SU-DHL-6 (cell line): ENCODE results near the gene WSCD1.

Source experiments
- H2AFZ ChIP-seq: fragments of 200-600 bp; sonication (generic); 2 replicates; pipeline ENCODE4 v1.6.1; 2014; ENCODE audit warnings: low read depth, mild to moderate bottlenecking, moderate library complexity, mixed read lengths, antibody characterized with exemption, low read length; ENCODE audit not compliant: severe bottlenecking
- H3F3A ChIP-seq: fragments of 200-600 bp; shearing (Covaris generic); 2 replicates; pipeline ENCODE4 v1.6.0; 2016; ENCODE audit warnings: antibody characterized with exemption, mild to moderate bottlenecking; ENCODE audit not compliant: insufficient read depth
- H3K27ac ChIP-seq: fragments of 200-600 bp; sonication (generic); 2 replicates; pipeline ENCODE4 v1.5.1; 2016; ENCODE audit warnings: low read depth, mild to moderate bottlenecking, low read length, moderate library complexity, mixed read lengths
- H3K27me3 ChIP-seq: fragments of 200-600 bp; sonication (generic), shearing (Covaris generic); 2 replicates; pipeline ENCODE4 v1.6.0; 2014; ENCODE audit warnings: mild to moderate bottlenecking, low read length
- H3K36me3 ChIP-seq: fragments of 200-600 bp; sonication (generic); 2 replicates; pipeline ENCODE4 v1.6.1; 2014; ENCODE audit warnings: mild to moderate bottlenecking, low read length, mixed read lengths
- H3K4me2 ChIP-seq: fragments of 300-600, 200-600 bp; shearing (Covaris generic), sonication (generic); 2 replicates; pipeline ENCODE4 v1.6.0; 2014; ENCODE audit warnings: low read length, low read depth, mild to moderate bottlenecking; ENCODE audit not compliant: poor library complexity, severe bottlenecking
- H3K4me3 ChIP-seq: fragments of 200-600 bp; sonication (generic); 2 replicates; pipeline ENCODE4 v1.5.1; 2014; ENCODE audit warnings: antibody characterized with exemption, low read length, mild to moderate bottlenecking, mixed read lengths; ENCODE audit not compliant: insufficient read depth, poor library complexity, severe bottlenecking
- H3K79me2 ChIP-seq: fragments of 200-600 bp; sonication (generic); 2 replicates; pipeline ENCODE4 v1.6.1; 2014; ENCODE audit warnings: mild to moderate bottlenecking, low read length, moderate library complexity; ENCODE audit not compliant: insufficient read depth
- H3K9ac ChIP-seq: fragments of 200-600 bp; sonication (generic); 2 replicates; pipeline ENCODE4 v1.7.0; 2014; ENCODE audit warnings: mild to moderate bottlenecking, low read length
- H3K9me2 ChIP-seq: fragments of 200-600 bp; sonication (generic); replicated peaks from 2 replicates; pipeline ENCODE4 v1.6.1; 2014; ENCODE audit warnings: low read length; ENCODE audit not compliant: insufficient read depth
- H3K9me3 ChIP-seq: fragments of 200-600 bp; sonication (generic); 2 replicates; pipeline ENCODE4 v1.6.1; 2014; ENCODE audit warnings: low read length, mixed read lengths; ENCODE audit not compliant: insufficient read depth
- H4K20me1 ChIP-seq: fragments of 200-600 bp; sonication (generic); 2 replicates; pipeline ENCODE4 v1.6.1; 2014; ENCODE audit warnings: low read depth, mild to moderate bottlenecking, antibody characterized with exemption, low read length, moderate library complexity, mixed read lengths
- EZH2phosphoT487 ChIP-seq: fragments of 200-600 bp; sonication (generic), shearing (Covaris generic); conservative IDR thresholded peaks from 2 replicates; pipeline ENCODE4 v1.6.1; 2018; ENCODE audit warnings: mild to moderate bottlenecking, antibody characterized with exemption, low read length, moderate library complexity, mixed read lengths
- TF ChIP-seq, protein P1 (sequence below): fragments of 200-600 bp; sonication (generic); IDR thresholded peaks from one replicate; pipeline ENCODE4 v1.5.1; 2017; ENCODE audit warnings: antibody characterized with exemption, mild to moderate bottlenecking, low read length, moderate library complexity; ENCODE audit not compliant: insufficient read depth, poor library complexity, severe bottlenecking

Gene WSCD1

DNA sequence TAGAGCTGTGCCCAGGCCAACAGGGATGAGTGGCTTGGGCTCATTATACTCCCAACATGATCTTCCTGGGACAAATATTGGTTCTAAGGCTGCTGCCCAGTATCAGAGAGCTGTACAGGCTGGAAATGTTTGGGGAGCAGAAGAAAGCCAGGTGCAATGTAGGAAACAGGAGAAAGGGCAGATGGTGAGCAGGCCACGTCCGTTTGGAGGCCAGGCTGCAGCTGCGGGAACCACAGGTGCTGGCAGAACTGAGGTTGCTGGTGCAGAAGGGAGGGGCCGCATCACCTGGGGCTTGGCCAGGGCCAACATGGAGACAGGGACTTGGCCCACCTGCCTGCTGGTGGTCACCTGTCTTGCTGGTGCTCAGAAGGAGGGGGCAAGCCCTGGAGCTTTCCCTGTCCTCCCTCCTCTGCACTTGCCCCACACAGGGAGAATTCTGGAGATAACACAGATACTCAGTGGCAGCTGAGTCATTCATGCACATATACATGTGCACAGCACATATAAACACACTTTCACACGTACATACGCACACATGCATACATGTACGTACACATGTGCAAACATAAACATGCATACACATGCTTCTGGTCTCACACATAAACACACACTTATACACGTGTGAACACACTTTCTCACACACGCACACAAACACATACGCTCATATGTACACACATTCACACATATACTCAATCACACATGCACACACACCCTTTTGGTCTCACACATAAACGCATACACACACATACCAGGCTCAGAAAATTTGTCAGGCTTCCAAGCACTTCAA, 67.7 kb downstream of the WSCD1 start:
- Histone ChIP-seq H4K20me1 (no peaks in the 10 kb centered on the region), H3F3A (no peaks in the 10 kb centered on the region), H3K27me3 (no peaks in the 10 kb centered on the region), H3K27ac (no peak overlapping the region), H3K9me2 (no peaks in the 10 kb centered on the region), H3K4me3 (no peak overlapping the region), H2AFZ (no peak overlapping the region), H3K79me2 (no peaks in the 10 kb centered on the region), H3K36me3 (no peaks in the 10 kb centered on the region), H3K9me3 (no peaks in the 10 kb centered on the region), H3K4me2 (no peak overlapping the region), H3K9ac (no peak overlapping the region)
- no peak for TF ChIP-seq EZH2phosphoT487
- TF ChIP-seq, protein P1, sequence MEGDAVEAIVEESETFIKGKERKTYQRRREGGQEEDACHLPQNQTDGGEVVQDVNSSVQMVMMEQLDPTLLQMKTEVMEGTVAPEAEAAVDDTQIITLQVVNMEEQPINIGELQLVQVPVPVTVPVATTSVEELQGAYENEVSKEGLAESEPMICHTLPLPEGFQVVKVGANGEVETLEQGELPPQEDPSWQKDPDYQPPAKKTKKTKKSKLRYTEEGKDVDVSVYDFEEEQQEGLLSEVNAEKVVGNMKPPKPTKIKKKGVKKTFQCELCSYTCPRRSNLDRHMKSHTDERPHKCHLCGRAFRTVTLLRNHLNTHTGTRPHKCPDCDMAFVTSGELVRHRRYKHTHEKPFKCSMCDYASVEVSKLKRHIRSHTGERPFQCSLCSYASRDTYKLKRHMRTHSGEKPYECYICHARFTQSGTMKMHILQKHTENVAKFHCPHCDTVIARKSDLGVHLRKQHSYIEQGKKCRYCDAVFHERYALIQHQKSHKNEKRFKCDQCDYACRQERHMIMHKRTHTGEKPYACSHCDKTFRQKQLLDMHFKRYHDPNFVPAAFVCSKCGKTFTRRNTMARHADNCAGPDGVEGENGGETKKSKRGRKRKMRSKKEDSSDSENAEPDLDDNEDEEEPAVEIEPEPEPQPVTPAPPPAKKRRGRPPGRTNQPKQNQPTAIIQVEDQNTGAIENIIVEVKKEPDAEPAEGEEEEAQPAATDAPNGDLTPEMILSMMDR = no peak

DNA sequence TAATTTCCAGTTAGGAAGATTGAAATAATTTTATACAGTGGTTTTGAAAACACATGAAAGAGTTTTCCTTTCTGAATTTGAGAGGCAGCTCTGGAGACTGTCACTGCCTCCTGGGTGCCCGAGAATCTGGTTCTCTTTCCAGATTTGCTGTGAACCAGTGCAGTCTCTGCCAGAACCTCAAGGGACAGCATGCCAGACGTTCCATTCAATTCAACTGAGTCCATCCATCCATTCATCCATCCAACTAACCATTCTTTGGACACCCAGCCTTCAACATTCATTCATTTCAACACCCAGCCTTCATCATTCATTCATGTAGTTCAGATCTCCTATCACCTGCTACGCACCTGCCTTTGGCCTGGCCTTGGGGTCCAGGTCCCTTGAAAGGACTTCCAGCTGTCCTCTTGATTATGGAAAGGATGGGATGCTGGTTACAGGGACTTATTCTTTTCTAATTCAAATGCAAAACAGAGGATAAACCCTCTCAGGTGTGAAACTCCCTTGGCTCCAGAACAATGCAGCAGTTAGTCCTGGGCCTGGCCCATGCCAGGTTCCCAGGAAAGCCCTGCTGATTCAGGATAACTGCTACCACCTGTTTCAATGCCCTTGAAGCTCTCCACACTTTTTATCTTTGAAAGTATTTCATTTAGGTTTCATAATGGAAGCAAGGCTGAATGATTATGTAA, 68.7 kb downstream of the WSCD1 start:
- Histone ChIP-seq H3K9me3 (no peaks in the 10 kb centered on the region), H3K36me3 (no peaks in the 10 kb centered on the region), H3K27me3 (no peaks in the 10 kb centered on the region), H3K79me2 (no peaks in the 10 kb centered on the region), H3K27ac (no peak overlapping the region), H3K9ac (no peak overlapping the region), H2AFZ (no peak overlapping the region), H4K20me1 (no peaks in the 10 kb centered on the region), H3K9me2 (no peaks in the 10 kb centered on the region), H3K4me3 (no peak overlapping the region), H3K4me2 (no peak overlapping the region), H3F3A (no peaks in the 10 kb centered on the region)
- TF ChIP-seq, protein P1 = no peak
- TF ChIP-seq EZH2phosphoT487 = no peak

DNA sequence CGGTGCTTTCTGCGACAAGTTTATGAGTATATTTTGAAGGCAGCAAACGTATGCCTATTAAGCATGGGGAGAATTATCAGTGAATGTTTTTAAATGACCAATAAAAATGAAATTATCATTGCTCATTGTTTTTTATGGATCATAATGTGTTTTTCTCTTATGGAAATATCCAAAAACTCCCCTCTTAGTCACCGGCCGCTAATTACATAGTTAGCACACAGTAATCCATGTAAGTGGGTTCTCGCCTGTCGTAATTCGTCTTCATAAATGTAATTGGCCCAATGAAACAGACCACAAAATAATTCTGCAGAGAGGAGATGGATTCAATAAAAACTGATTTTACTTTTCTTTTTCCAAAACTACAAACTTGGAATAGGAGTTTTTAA, 69.3 kb downstream of the WSCD1 start:
- H4K20me1 ChIP-seq = no peaks in the 10 kb centered on the region
- H3K27ac ChIP-seq = no peak overlapping the region
- H3K4me3 ChIP-seq = no peak overlapping the region
- H3K27me3 ChIP-seq = no peaks in the 10 kb centered on the region
- H2AFZ ChIP-seq = no peak overlapping the region
- H3K9me3 ChIP-seq = no peaks in the 10 kb centered on the region
- no peaks in the 10 kb centered on the region for H3K9me2 ChIP-seq
- no peak overlapping the region for H3K9ac ChIP-seq
- H3K79me2 ChIP-seq = no peaks in the 10 kb centered on the region
- no peaks in the 10 kb centered on the region for H3F3A ChIP-seq
- no peak overlapping the region for H3K4me2 ChIP-seq
- no peaks in the 10 kb centered on the region for H3K36me3 ChIP-seq
- TF ChIP-seq, protein P1 = no peak
- no peak for TF ChIP-seq EZH2phosphoT487
